ENCODE data around the gene METTL17.

- TF ChIP-seq EZH2 (IDR thresholded peaks at IDR 0.05; ENCODE audit: borderline replicate concordance, low read depth, low read length, poor library complexity, severe bottlenecking) (no peak), CTCF (conservative IDR thresholded peaks at IDR 0.05; ENCODE audit: low read depth, low read length) (peak; percentile 92)
These were observed 25.0 kb downstream of the METTL17 start for GRCh38 chr14:21014761-21015190.
